IPS-18c (cell line): ENCODE data around the gene FCHSD2.

Experiments
- H3K4me3 ChIP-seq: 2 replicates; pipeline ENCODE4 v1.7.0; 2013; ENCODE audit warnings: low read depth, mild to moderate bottlenecking, low read length, moderate library complexity; ENCODE audit not compliant: insufficient read depth
- H3K9me3 ChIP-seq: one replicate; pipeline ENCODE4 v1.6.1; 2013; ENCODE audit warnings: mild to moderate bottlenecking, low read length, moderate library complexity; ENCODE audit not compliant: control insufficient read depth, insufficient read depth

The FCHSD2 gene

DNA sequence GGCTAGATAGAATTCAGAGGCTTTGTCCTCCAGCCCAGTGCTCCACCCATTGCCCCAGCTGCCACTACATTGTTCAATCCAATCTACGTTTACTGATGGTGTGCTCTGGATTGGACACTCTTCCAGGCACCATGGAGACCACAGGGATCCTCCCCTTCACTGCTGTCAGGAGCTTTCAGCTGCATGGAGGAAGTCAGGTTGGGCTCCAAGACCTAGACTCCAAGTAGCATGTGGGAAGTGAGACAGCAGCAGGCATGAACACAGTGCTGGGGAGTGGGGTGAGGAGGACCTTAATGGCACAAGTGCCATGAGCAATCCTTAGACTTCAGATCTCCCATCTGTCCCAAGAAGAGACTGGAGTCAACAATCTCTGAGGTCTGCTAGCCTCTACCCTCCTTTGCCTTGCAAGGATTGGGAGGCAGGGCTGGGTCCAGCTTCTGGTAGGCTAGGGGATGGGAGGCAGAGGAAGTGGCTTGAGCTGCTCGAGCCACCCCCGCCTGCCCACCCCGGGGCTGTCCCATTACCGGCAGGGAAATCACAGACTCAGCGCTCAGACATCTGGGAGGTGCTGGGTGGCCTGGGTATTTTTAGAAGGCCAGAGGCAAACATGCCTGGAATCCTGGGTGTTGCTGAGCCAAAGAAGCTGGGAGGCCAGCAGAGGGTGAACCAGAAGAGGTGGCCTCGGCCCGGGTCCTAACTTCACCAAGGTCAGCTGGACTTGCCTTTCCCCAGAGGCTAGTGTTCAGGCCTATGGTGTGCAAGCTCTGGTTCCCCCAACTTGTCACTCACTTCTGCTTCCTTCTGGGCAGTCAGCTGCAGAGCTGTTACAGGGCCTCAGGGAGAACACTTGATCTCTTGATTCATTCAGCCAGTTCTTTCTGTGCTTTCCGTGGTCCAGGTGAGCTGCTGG, 15.2 kb upstream of the FCHSD2 start:
- Histone ChIP-seq H3K4me3 (no peak overlapping the region), H3K9me3 (no peaks in the 10 kb centered on the region)

DNA sequence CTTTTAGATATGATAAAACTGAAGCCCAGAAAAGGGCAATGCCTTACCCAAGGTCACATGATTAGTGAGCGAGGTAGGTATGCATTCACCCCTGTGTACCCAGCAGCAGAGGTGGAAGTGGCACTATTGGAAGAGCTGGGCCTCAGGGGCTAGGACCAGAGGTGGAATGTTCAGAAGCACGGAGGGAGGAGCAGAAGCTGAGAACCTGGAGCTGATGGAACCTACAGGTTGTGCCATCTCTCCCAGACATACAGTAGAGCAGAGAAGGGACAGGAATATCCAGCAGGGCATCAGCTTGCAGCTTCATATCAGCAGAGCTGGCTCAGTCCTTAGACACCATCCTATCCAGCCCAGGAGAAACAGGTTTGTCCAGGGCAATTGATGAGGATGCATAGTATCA, 14.6 kb upstream of the FCHSD2 start:
- Histone ChIP-seq H3K9me3 (no peaks in the 10 kb centered on the region), H3K4me3 (no peak overlapping the region)

DNA sequence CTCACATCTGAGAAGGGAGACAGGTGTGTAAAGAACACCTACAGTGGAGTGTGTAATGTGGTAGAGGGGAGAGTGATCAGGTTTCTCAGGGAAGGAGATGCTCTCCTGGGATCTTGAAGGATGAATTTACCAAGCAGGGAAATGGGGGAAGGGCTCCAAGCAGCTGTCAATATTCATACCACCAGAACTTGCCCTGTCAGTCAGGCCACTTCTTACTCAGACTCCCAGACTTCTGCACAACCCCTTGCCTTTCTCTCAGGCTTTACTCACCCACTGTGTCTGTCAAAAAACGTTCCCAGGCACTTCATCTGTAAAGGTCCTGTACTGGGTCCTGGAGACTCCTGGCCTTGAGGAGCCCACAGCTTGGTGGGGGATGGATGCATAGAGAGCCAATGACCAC, 14.0 kb upstream of the FCHSD2 start:
- H3K4me3 ChIP-seq = no peak overlapping the region

DNA sequence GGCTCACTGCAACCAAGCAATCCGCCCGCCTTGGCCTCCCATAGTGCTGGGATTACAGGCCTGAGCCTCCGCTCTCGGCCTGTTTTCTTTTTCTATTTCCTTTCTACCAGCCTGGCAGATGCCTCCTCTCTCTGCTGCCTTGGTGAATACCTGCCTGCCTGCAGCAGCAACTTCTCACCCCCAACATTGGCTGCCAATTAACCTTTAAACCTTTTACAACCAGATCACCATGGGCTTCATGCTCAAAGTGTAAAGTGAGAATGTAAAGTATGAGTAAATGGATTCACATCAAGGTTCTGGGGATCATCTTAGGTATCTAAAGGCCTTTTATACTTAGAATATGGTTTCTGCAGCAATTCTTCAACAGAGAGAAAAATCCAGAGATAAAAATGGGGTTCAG, 13.0 kb upstream of the FCHSD2 start:
- no peaks in the 10 kb centered on the region for H3K9me3 ChIP-seq
- no peak overlapping the region for H3K4me3 ChIP-seq

More for the DNA sequence above, 14.0 kb upstream of the FCHSD2 start:
- H3K9me3 ChIP-seq = no peaks in the 10 kb centered on the region

DNA sequence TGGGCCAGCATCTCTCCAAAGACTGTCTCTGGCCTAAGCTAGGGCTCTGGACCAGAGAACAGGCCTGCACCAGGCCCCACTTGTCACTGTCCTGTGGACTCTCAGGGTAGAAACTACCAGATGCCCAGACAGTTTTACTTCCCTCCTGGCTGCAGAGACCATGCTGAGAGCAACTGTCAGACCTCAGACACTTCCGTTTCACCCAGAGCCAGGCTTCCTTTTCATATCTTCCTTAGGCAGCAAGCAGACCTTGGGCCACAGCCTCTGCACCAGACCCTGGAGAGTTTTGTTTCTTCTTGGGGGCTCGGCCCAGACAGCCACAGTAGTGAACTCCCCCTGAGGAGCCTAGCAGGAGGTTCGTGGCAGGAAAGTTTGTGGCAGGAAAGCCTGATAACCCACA, 12.1 kb upstream of the FCHSD2 start:
- no peak overlapping the region for H3K4me3 ChIP-seq
- peaks cover 2% of the 10 kb centered on the region for H3K9me3 ChIP-seq

DNA sequence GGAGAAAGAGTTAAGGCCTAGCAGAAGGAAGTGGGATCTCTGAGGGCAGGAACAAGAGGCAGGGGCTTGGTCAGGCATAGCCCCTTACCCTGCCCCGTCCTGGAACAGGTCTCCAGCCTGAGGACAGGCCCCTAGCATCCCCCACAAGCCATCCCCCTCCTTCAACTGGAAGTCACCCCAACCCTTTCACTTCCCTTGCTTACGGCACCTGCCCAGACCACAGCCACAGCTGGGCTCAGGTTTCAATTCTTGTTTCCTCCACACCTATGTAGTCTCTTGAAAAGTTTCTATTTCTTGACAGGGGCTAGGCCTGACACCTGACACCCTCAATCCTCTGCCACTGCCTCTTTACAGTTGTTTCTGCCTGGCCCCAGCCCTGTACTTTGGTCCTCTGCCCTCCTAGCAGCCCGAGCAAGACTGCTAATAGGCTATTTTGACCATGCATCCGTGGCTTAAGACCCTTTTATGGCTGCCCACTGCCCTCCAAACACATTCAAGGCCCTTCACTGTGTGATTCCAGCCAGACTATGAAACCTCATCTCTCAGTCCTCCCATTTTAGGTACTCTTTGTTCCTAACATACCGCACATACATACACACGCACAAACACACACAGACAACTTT, 10.9 kb upstream of the FCHSD2 start:
- Histone ChIP-seq H3K9me3 (peaks cover 2% of the 10 kb centered on the region), H3K4me3 (no peak overlapping the region)

DNA sequence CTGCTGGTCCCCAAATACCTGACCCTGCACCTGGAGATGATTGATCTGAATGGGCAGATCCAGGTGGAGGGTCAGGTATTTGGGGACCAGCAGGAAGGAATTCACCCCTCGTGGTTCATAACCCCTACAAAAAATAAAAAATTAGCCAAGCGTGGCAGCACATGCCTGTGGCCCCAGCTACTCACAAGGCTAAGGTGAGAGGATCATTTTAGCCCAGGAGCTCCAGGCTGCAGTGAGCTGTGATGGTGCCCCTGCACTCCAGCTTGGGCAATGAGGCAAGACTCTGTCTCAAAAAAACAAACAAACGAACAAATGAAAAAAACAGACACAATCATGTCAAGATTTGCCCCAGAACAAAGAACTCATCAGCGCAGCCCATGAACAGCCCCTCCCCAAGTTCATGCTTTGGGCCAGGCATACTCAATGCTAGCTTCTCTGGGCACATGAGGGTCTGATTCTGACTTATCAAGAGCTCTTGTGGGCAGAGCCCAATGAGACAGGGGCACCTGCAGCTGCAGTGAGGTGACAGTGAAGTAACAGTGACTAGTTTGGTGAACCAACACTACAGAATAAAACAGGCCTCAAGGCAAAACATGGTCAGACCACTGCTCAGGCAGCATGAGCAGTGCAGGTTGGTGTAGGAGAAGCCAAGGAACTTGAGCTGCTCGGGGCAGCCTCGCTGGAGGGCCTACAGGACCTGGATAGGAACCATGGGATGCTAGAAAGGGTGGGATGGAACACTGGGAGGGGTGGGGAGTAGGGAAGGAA, 10.2 kb upstream of the FCHSD2 start:
- no peak overlapping the region for H3K4me3 ChIP-seq
- peaks cover 2% of the 10 kb centered on the region for H3K9me3 ChIP-seq

DNA sequence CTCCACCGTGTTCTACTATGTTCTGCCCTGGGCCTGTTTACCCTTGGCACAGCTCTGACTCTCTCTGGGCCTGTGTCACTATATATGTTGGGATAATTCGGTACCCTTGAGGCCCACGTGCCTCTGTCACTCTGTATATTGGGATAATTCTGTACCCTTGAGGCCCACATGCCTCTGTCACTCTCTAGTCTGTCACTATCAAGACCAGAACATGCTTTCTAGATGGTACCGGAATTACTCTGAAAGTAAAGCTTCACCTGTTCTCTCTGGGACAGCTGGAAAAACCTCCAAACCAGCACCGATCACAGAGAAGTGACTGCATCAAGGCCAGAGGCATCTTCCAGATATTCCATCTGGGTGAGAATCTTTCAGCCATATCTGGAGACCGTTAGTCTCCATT, 9.3 kb upstream of the FCHSD2 start:
- Histone ChIP-seq H3K9me3 (peaks cover 2% of the 10 kb centered on the region), H3K4me3 (no peak overlapping the region)

DNA sequence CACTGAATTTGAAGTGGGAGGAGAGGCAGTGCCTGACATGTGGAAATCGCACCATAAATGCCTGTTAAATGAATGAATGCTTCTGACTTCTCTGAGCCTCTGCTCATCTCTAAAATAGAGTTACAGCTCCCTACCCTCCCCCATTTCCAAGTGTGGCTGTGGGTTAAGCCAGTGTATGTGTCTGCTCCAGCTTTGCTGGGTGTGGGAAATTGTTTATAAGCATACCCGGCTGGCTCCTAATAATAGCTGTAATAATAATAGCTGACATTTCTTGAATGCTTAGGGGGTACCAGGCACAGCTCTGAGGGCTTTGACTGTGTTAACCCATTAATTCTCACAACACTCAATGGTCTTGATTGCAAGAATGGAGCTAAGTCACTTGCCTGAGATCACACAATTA, 7.0 kb upstream of the FCHSD2 start:
- Histone ChIP-seq H3K4me3 (no peak overlapping the region), H3K9me3 (peaks cover 2% of the 10 kb centered on the region)

DNA sequence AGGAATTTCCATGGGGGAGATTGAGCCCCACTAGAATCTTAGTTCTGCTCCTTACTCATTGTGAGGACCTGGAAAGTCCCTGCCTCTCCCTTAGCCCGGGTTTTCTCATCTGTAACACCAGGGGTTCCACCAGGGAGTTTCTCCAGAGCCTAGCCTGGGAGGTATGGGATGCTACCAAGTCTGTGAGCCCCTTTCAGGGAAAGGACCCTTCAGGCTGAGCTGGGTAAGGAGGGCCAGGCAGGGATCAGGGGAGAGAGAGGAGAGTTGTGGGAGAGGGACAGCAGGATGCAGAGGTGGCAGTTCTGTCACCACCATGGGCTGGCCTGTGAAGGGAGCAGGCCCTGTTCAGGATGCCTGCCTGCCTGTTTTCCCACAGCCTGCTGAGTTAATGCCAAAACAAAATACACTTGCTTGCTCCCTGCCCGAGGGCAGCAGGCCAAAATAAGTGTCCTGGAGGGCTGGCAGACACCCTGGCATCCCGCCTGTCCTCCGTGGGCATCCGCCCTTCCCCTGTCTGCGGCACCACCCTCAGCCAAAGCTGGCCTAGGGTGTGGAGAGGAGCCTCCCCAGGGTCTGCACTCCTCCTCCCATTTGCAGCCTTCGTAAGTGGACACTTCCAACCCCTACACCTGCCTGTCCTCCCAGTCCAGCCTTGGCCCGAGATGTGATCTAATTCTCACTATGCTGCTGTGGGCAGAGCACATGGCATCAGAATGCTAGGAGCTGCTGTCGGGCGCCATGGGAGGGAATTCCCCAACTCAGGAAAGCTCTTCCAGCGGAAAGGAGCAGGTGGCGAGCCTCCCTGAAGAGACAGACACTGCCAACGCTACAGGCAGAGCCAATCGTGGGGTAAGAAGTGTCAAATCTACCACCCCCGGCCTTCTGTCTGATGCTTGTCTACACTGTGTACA, 5.9 kb upstream of the FCHSD2 start:
- no peak overlapping the region; the same call in 1 of the 2 replicates for H3K4me3 ChIP-seq
- peaks cover 2% of the 10 kb centered on the region for H3K9me3 ChIP-seq

DNA sequence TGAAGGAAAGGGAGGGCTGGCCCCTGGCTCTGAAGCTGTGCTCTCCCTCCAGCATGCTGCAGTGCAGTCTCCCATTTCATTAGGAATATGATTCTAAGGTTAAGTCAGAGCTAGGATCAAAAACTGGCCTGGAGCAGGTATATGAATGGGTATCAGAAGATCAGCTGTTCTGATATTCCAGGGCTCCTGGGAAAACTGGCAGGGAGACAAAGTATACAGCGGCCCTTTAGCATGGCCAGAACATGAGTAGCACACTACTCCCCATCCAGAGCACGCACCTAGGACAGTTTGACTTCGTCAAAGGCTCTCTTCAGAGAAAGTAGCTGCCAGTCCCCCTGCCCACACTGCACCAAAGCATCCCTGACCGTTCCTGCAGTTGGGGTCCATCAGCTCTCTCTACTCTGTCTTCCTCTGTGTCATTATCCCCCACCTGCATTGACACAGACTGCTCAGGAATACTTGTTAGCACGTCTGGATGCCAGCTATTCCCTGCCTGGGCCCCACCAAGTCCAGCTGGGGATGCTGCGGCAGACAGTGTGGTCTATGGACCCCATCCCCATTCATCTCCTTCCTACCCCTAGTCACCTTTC, 4.0 kb upstream of the FCHSD2 start:
- Histone ChIP-seq H3K9me3 (peaks cover 2% of the 10 kb centered on the region), H3K4me3 (no peak overlapping the region)

DNA sequence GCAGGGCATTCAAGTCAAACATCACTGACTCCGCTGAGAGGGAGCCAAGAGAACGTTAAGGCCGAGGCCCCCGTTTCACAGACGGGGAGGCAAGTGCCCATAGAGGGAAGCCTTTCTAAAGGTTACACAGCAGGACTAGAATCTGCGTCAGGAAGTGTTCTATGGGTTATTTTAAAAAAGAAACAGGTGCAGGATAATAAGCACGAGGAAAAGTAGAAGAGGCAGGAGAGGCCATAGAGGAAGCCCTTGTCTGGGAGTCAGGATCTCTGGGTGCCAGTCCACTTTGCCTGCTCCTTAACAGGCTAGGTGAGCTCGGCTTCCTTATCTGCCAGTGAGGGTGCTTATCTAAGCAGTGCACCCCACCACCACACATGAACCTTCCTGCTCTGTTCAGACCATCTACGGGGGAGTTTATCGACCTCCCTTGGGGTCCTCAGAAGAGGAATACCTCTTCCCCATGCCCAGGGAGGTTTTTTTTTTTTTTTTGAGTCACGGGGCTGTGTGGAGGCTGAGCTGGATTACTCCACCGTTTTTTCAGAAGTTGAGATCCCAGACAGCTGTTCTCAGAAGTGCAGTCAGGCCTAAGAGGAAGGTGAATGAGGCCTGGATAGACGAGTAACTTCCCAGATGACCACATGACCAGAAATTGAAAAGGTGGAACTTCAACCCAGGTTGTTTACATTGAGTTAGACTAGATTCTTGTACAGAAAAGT, 1.2 kb upstream of the FCHSD2 start:
- Histone ChIP-seq H3K4me3 (peak overlapping the region; percentile 62), H3K9me3 (no peaks in the 10 kb centered on the region)

DNA sequence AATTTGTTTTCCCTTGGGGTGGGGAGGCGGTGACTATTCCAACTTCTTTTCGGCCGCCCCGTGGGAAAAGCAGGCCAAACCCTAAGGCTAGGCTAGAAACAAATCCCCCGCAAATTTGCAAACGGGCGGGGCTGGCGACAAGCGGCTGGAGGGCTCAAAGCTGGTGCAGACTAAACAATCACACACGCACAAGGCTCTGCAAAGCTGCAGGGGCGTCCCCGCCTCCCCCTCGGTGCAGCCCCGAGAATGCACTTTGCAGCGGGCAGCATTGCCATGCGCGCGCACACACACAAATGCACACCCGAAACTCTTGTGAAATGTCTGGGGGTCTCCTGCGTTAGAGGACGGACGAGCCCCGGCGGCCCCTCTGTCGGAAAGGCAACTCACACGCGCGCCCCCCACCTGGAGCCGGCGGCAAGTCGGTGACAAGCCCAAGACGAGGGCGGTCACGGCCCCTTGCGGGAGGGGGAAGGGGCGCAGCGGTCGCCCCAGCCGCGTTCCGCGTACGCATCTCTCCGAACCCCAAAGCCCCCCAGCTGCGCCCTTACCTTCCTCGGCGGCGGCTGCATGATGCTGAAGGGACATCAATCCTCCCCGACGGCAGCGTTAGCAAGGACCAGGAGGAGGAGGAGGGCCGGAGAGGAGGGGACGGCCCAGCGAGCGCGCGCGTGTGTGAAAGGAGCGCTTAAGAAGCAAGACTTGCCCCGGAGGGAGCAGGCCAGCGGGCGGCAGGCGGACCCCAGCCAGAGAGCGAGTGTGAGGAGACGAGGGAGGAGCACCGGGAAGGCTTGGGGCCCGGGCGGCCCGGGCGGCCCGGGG, 600 bp downstream of the FCHSD2 start:
- Histone ChIP-seq H3K9me3 (no peaks in the 10 kb centered on the region), H3K4me3 (peak overlapping the region; percentile 62)

DNA sequence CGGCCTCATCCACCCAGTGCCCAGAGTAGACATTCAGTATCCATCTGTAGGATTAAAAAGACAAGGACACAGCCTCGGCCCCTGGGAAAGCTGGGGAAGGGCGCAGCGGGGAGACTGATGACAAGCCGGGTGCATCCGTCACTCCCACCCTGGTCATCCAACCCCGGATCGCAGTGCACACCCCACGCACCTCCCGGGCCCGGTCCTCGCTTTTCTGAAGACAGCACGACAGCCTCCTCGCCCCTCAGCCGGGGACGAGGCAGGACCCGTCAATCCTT, 1.1 kb downstream of the FCHSD2 start:
- peak overlapping the region; percentile 62 for H3K4me3 ChIP-seq
- H3K9me3 ChIP-seq = no peaks in the 10 kb centered on the region

DNA sequence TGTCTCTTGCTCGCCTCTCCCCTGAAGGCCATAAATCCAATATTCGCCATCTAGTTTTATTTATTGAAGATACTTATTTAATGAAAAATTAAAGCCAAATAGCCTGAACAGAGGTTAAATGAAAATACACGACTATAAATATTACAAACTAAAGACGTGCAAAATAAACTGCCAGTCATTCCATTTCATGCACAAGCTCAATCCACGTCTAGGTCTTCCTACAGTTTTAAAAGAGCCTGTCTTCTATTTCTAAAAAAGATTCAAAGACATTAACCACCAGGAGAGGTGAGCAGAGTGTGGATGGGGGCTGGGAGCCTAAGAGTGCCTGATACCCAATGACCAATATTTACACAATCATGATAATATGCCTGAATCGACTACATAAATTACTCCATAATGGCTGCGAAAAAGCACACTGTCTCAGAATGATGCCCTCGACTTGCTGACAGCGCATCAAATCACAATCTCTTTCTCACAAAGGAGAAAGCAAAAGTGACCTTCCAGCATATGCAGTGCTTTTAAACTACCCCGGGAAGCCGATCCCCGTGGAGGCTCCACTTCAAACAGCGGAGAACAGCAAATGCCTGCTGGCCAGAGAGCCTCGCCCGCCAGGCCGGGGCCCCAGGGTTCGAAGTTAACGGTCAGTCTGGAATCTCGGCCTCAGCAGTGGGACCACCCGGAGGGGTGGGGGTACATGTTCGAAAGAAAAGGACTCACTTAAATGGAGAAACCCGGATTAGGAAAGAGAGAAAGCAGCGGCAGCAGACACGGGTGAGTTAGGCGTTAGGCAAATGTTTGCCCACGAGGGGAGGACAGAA, 1.7 kb downstream of the FCHSD2 start:
- Histone ChIP-seq H3K9me3 (no peaks in the 10 kb centered on the region), H3K4me3 (peak overlapping the region; percentile 62)
